GM21423 (cell line): ENCODE measurements around the gene WDR20.
"Not testable (repeated sequence)": the region's sequence is repeated elsewhere in the genome, so short reads cannot be mapped to it uniquely, and the experiment has no call there.

Experiments
- ATAC-seq: cut with Tn5 transposase; IDR thresholded peaks from one replicate; pipeline ENCODE4 v1.9.1; 2021; ENCODE audit warnings: mild to moderate bottlenecking, moderate library complexity; ENCODE audit not compliant: unreplicated experiment

Gene WDR20

GRCh38 chr14:102164241-102164641 lies 24.5 kb downstream of the WDR20 start:
- ATAC-seq, result no peak

DNA sequence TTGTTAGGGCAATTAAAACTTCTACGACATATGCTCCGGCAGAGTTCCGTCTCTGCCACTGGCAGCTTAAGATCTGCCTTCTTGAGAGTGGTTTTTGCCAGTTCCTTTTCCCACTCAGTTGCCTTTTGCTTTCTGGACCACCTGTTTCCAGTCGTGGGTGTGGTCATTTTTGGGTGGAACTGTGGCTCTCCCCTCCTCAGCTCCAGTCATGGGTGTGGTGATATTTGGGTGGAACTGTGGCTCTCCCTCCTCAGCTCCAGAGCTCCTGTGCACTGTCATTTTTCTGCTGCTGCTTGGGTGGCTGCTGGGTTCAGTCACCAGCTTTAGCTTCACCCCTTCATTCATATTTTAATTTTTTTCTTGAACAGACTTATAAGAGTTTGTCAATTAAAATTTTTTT lies 25.3 kb downstream of the WDR20 start:
- ATAC-seq, result no peak

DNA sequence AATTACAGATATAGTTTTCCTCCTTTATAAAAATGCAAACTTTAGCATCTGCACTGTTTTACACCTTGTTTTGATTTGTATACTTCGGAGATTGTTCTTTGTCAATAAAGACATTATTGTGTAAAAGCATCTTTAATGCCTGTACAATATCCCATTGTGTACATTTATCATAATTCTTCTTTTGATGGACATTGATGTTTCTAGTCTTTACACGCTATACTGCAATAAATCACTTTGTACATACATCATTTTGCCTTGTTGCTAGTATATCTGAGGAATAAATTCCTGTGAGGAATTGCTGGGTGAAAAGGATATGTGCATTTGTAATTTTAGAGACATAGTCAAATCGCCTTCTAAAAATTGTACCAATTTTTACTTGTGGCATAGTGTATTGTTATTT lies 30.4 kb downstream of the WDR20 start:
- no peak for ATAC-seq

DNA sequence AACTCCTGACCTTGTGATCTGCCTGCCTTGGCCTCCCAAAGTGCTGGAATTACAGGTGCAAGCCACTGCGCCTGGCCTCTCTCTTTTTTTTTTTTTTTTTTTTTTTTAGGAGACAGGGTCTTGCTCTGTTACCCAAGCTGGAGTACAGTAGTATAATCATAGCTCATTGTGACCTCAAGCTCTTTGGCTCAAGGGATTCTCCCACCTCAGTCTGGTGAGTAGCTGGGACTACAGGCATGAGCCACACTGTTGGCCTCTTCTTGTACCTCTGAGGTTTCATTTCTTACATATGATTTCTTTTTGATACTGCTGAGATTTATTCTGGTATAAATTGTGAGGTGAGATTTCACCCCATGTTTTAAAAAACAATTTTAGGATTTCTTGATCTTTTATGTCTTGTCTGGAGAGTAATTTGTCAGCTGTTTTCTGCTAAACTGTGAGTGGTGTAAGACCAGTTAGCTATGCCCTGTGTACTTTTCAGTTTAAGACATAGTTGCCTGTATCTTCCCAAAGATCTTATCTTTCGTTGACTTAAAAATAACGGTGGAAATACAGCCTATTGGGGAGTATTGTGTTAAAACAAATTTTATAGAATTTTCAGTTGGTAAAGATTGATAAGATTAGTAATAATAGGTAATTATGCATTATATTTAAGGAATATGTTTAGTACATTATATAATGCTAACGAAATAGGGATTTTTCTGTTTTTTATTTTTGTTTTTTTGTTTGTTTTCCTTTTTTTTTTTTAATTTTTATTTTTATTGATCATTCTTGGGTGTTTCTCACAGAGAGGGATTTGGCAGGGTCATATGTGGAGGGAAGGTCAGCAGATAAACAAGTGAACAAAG lies 31.7 kb downstream of the WDR20 start:
- ATAC-seq, result no peak

DNA sequence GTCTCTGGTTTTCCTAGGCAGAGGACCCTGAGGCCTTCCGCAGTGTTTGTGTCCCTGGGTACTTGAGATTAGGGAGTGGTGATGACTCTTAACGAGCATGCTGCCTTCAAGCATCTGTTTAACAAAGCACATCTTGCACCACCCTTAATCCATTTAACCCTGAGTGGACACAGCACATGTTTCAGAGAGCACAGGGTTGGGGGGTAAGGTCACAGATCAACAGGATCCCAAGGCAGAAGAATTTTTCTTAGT lies 32.2 kb downstream of the WDR20 start:
- ATAC-seq, result not testable (repeated sequence)

DNA sequence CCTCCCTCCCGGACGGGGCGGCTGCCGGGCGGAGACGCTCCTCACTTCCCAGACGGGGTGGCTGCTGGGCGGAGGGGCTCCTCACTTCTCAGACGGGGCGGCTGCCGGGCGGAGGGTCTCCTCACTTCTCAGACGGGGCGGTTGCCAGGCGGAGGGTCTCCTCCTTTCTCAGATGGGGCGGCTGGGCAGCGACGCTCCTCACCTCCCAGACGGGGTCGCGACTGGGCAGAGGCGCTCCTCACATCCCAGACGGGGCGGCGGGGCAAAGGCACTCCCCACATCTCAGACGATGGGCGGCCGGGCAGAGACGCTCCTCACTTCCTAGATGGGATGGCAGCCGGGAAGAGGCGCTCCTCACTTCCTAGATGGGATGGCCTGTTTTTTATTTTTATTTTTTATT lies 33.0 kb downstream of the WDR20 start:
- not testable (repeated sequence) for ATAC-seq

- ATAC-seq, result no peak
Measured at GRCh38 chr14:102177161-102177560, 37.5 kb downstream of the WDR20 start.

DNA sequence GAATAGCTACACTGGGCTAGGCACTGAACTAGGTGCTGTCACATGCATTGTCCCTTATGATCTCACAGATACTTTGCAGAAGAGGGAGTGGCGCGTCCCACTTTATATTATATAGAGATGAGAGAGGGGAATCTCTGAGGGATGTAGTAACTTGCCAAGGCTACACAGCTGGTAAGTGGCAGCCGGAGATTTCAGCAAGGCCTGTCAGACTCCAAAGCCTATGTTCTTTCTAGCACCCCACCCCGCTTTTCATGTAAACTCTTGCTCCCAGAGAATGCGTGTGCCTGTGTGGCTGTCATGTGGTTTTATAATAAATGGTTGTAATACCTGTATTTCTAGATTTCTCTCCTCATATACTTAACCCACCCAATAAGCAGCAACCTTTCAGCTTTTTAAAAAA lies 39.1 kb downstream of the WDR20 start:
- ATAC-seq, result no peak

DNA sequence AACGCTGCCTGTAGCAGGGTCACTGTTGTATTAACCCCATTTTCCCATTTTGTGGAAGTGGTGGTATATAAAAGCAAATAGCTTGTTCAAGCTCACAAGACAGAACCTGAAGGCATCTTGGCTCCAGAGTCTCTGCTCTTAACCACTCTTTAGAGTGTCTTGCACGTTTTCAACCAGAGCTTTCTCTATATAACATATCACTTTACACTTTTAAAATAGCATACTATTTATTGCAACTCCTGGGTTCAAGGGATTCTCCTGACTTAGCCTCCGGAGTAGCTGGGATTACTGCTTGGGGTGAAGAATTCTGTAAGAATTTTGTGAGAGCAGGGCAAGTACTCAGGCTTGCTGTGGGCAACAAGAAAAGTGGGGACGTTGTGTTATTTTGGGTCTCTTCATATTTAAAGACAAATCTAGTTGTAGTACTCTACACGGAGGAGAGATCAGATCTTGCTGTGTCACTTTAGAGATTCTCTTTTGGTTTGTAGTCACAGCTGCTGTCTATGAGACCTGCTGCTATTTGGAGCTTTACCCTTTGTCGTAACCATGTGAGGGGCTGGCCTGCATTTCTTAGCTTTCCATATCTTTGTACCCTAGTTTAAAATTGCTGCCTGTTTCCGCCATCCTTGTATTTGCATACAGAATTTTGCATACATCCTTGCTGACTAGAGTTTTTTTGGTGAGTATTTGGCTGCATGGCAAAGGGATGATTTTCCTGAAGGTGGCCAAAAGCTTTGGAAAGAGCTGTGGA lies 40.7 kb downstream of the WDR20 start:
- no peak for ATAC-seq

DNA sequence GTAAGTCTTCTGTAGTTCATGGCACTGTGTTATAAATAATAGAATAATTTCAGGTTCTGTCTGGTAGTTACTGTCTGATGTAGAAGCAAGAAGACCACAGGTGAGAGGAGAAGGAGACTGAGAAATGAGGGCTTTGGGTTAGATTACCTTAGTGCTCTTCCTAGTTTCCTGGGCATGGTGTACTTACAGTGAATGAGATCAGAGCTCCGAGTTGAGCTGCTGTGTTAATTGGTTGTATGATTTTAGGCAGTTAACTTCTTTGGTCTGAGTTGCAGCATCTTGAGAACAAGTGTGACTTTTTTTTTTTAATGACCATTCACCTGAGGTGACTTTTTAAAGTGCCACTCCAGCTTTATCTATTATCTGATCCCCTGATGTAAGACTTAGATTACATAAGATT lies 41.5 kb downstream of the WDR20 start:
- no peak for ATAC-seq

GRCh38 chr14:102182190-102182589 lies 42.5 kb downstream of the WDR20 start:
- no peak for ATAC-seq

- ATAC-seq, result no peak
Measured at GRCh38 chr14:102182936-102183619, 43.4 kb downstream of the WDR20 start.

GRCh38 chr14:102183886-102184285 lies 44.2 kb downstream of the WDR20 start:
- ATAC-seq, result no peak

DNA sequence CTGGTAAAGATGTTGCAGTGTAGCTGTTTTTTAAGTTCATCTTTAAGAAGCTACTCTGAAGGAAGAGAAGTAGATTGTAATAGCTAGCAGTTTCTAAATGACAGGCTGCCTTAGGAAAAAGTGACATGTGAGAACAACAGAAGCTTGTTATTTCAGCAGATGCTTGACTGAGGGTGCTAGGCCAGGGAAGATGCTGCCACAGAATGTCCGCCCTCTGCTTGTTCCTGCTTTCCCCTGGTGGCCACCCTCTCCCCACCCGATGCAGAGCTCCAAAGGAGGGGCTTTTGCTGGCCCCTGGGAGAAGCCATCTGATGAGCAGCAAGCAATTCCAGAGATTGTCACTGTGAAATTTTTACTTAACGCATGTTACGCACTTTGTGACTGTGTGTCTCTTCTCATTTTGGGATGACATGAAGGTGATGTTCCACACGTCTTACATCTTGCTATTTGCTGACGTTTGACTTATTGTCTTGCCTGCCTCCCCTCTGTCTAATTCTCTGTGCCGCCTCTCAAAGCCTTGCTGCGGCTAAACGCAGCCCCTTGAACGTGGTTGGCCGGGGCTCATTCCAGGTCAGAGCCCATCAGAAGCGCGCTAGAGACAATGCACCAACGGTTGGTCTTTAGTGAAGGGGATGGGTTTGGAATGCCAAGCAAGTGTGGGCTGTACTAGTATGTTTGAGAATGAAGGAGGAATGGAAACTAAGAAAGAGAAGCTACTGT lies 44.8 kb downstream of the WDR20 start:
- ATAC-seq, result no peak

- no peak for ATAC-seq
Measured at GRCh38 chr14:102185360-102185759, 45.7 kb downstream of the WDR20 start.

GRCh38 chr14:102187044-102187443 lies 47.3 kb downstream of the WDR20 start:
- ATAC-seq, result no peak

DNA sequence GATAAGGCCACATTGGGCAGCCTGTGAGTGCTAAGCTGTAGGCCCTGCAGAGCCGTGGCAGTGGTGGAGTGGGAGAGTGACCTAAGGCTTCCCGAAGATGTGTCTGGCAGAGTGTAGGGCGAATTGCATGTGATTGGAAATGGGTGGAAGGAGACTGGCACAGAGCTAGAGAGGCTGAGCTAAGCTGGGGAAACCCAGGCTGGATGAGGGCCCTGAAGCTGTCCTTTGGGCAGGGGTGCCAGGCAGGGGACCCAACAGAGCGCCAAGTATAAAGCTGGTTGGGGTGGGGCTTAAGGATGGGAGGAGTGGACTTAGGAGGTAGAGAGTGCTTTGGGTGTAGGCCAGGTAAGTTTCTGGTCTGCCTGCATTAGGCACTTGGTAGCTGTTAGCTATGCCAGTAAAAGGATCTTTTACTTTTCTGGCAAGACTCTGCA lies 47.9 kb downstream of the WDR20 start:
- no peak for ATAC-seq

DNA sequence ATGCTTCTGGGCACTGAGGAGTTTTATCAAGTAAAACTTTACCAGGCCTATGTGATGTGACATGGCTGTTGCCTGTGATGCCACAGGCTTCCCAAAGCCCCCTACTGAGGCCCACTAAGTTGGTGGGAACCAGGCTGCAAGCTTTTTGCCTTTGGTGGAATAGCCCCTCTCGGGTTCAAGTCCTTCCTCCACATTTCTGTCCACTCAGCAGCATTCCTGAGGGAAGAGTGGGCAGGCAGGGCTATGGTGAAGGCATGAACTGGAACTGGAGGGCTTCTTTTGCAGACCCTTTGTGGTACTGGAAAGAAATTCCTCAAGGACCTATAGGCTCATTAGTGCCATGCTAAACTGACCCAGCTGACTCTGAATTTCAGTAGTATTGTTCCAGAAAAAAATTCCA lies 48.5 kb downstream of the WDR20 start:
- no peak for ATAC-seq

- no peak for ATAC-seq
Measured at GRCh38 chr14:102189874-102190273, 50.2 kb downstream of the WDR20 start.

DNA sequence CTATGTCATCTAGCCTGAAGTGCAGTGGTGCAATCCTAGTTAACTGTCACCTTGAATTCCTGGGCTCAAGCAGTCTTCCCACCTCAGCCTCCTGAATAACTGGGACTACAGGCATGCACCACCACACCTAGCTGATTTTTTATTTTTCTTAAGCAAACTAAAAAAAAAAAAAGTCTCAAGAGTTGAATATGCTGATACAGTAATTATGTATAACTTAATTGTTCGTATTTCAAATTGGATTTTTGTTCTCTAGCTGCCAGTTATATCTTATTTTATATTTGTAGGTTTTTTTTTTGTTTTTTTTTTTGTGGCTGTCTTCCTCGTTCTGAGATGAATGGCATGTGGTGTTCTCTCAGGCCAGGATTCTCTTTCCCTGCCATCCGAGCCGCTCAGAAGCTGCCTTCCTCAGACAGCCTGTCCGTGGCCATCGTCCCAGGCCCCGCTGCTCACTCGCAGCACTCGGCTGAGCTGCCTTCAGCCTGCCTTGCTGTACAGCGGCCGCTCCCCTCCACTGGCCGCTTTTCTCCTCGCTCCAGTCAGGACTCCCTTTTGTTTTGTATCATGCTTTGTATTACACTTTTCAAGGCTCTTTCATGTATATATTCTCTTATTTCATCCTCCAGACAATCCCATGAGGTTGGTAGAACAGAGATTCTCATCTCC lies 53.3 kb downstream of the WDR20 start:
- ATAC-seq, result no peak

DNA sequence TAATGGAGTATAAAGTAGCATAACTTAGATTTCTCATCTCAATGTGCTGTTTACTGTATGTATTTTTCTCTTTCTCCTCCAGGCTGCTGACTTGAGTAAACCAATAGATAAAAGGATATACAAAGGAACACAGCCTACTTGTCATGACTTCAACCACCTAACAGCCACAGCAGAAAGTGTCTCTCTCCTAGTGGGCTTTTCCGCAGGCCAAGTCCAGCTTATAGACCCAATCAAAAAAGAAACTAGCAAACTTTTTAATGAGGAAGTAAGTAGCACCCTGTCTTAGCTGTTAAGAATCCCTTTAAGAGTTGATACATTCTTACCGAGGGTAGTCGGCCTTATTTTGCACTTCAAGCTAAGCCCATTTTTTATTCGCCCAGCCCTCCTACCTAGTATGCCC lies 55.2 kb downstream of the WDR20 start:
- ATAC-seq, result no peak
